C4-2B (cell line): ENCODE measurements around the gene LDB2.

Experiments
- ZFX ChIP-seq: fragments of 450-650 bp; IDR thresholded peaks from 2 replicates; pipeline ENCODE4 v1.6.1; 2017
- TF ChIP-seq, protein P1 (sequence below): fragments of 450-650 bp; conservative IDR thresholded peaks from 2 replicates; pipeline ENCODE4 v1.5.1; 2017; ENCODE audit warnings: mild to moderate bottlenecking

DNA sequence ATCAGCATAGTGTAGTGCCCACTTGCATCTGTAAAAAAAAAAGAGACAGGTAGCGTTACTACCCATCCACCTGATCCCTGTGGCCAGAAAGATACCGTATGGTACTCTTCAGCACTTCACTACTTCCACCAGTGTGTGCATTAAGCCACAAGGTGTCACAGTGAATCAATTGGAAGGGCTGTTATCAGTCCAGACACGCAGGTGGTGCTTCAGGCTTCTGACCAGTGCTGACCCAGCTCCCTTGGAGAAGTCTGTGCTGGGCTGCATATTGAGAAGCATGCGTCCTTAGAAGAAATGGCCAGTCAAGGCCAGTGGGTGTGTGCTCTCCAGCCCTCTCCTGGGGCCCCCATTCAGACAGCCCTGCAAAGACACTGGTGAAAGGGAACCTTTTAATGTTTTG, 10.6 kb downstream of the LDB2 start:
- TF ChIP-seq, protein P1, sequence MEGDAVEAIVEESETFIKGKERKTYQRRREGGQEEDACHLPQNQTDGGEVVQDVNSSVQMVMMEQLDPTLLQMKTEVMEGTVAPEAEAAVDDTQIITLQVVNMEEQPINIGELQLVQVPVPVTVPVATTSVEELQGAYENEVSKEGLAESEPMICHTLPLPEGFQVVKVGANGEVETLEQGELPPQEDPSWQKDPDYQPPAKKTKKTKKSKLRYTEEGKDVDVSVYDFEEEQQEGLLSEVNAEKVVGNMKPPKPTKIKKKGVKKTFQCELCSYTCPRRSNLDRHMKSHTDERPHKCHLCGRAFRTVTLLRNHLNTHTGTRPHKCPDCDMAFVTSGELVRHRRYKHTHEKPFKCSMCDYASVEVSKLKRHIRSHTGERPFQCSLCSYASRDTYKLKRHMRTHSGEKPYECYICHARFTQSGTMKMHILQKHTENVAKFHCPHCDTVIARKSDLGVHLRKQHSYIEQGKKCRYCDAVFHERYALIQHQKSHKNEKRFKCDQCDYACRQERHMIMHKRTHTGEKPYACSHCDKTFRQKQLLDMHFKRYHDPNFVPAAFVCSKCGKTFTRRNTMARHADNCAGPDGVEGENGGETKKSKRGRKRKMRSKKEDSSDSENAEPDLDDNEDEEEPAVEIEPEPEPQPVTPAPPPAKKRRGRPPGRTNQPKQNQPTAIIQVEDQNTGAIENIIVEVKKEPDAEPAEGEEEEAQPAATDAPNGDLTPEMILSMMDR, result no peak
- TF ChIP-seq ZFX, result no peak
